ENCODE data around the gene C1QTNF7.

Gene C1QTNF7

GRCh38 chr4:15427161-15427560 lies 672 bp upstream of the C1QTNF7 start:
- no peaks in the 10 kb centered on the region for H4K20me1 ChIP-seq (ENCODE audit: insufficient read depth, low read length)
- no peak overlapping the region for H3K4me3 ChIP-seq (ENCODE audit: low read depth in 1 of 2, low read length in 2 of 2)
- DNase-seq: no peak
- H3K9ac ChIP-seq (ENCODE audit: low read depth, low read length): no peak overlapping the region
- H3K36me3 ChIP-seq (ENCODE audit: insufficient read depth, low read length): no peaks in the 10 kb centered on the region
- no peak overlapping the region for H3K4me2 ChIP-seq (ENCODE audit: insufficient read depth, low read length)
- peaks cover 3% of the 10 kb centered on the region; the same call in 1 of the 2 replicates for H3K4me1 ChIP-seq (ENCODE audit: insufficient read depth, low read length)
- H2AFZ ChIP-seq (ENCODE audit: low read depth, low read length): no peak overlapping the region
- no peak for ATAC-seq (ENCODE audit: insufficient read depth, low read depth)
- no peaks in the 10 kb centered on the region for H3K27me3 ChIP-seq (ENCODE audit: insufficient read depth, low read length, poor library complexity)
- H3K79me2 ChIP-seq (ENCODE audit: insufficient read depth, low read length): no peaks in the 10 kb centered on the region
- TF ChIP-seq EZH2 (IDR thresholded peaks at IDR 0.05; ENCODE audit: borderline replicate concordance, low read depth, low read length, severe bottlenecking) (no peak), CTCF (IDR thresholded peaks at IDR 0.05; ENCODE audit: borderline replicate concordance, extremely low read depth, low read length, poor library complexity, severe bottlenecking) (no peak)
- H3K27ac ChIP-seq (ENCODE audit: low read length): no peak overlapping the region
- H3K9me3 ChIP-seq (ENCODE audit: insufficient read depth, low read length, severe bottlenecking): no peaks in the 10 kb centered on the region

- ATAC-seq (ENCODE audit: insufficient read depth, low read depth) (no peak), DNase-seq (no peak)
- Histone ChIP-seq H3K9ac (ENCODE audit: low read depth, low read length) (no peak overlapping the region), H3K9me3 (ENCODE audit: insufficient read depth, low read length, severe bottlenecking) (no peaks in the 10 kb centered on the region), H4K20me1 (ENCODE audit: insufficient read depth, low read length) (no peaks in the 10 kb centered on the region), H3K4me2 (ENCODE audit: insufficient read depth, low read length) (no peak overlapping the region), H3K27ac (ENCODE audit: low read length) (no peak overlapping the region), H3K4me1 (ENCODE audit: insufficient read depth, low read length) (peaks cover 3% of the 10 kb centered on the region; the same call in 1 of the 2 replicates), H3K27me3 (ENCODE audit: insufficient read depth, low read length, poor library complexity) (no peaks in the 10 kb centered on the region), H3K79me2 (ENCODE audit: insufficient read depth, low read length) (no peaks in the 10 kb centered on the region), H2AFZ (ENCODE audit: low read depth, low read length) (no peak overlapping the region), H3K36me3 (ENCODE audit: insufficient read depth, low read length) (no peaks in the 10 kb centered on the region), H3K4me3 (ENCODE audit: low read depth in 1 of 2, low read length in 2 of 2) (no peak overlapping the region)
- TF ChIP-seq CTCF (IDR thresholded peaks at IDR 0.05; ENCODE audit: borderline replicate concordance, extremely low read depth, low read length, poor library complexity, severe bottlenecking) (no peak), EZH2 (IDR thresholded peaks at IDR 0.05; ENCODE audit: borderline replicate concordance, low read depth, low read length, severe bottlenecking) (no peak)
Measured at GRCh38 chr4:15428611-15429010, 778 bp downstream of the C1QTNF7 start.

GRCh38 chr4:15434091-15434490 lies 6.3 kb downstream of the C1QTNF7 start:
- H3K4me1 ChIP-seq (ENCODE audit: insufficient read depth, low read length): no peaks in the 10 kb centered on the region
- H2AFZ ChIP-seq (ENCODE audit: low read depth, low read length): no peak overlapping the region
- H3K4me2 ChIP-seq (ENCODE audit: insufficient read depth, low read length): no peak overlapping the region
- H3K27ac ChIP-seq (ENCODE audit: low read length): no peak overlapping the region
- no peak for TF ChIP-seq CTCF (IDR thresholded peaks at IDR 0.05; ENCODE audit: borderline replicate concordance, extremely low read depth, low read length, poor library complexity, severe bottlenecking)
- H3K27me3 ChIP-seq (ENCODE audit: insufficient read depth, low read length, poor library complexity): no peaks in the 10 kb centered on the region
- no peaks in the 10 kb centered on the region for H3K9me3 ChIP-seq (ENCODE audit: insufficient read depth, low read length, severe bottlenecking)
- DNase-seq (no peak), ATAC-seq (ENCODE audit: insufficient read depth, low read depth) (no peak)
- no peak overlapping the region for H3K9ac ChIP-seq (ENCODE audit: low read depth, low read length)
- H4K20me1 ChIP-seq (ENCODE audit: insufficient read depth, low read length): no peaks in the 10 kb centered on the region
- no peaks in the 10 kb centered on the region for H3K36me3 ChIP-seq (ENCODE audit: insufficient read depth, low read length)
- H3K4me3 ChIP-seq (ENCODE audit: low read depth in 1 of 2, low read length in 2 of 2): no peak overlapping the region
- no peaks in the 10 kb centered on the region for H3K79me2 ChIP-seq (ENCODE audit: insufficient read depth, low read length)

- H3K27me3 ChIP-seq (ENCODE audit: insufficient read depth, low read length, poor library complexity): no peaks in the 10 kb centered on the region
Measured at GRCh38 chr4:15434676-15435075, 6.8 kb downstream of the C1QTNF7 start.

More at GRCh38 chr4:15434676-15435075, 6.8 kb downstream of the C1QTNF7 start:
- Histone ChIP-seq H3K27ac (ENCODE audit: low read length) (no peak overlapping the region), H3K9me3 (ENCODE audit: insufficient read depth, low read length, severe bottlenecking) (no peaks in the 10 kb centered on the region), H3K36me3 (ENCODE audit: insufficient read depth, low read length) (no peaks in the 10 kb centered on the region), H3K4me1 (ENCODE audit: insufficient read depth, low read length) (no peaks in the 10 kb centered on the region), H3K79me2 (ENCODE audit: insufficient read depth, low read length) (no peaks in the 10 kb centered on the region), H4K20me1 (ENCODE audit: insufficient read depth, low read length) (no peaks in the 10 kb centered on the region), H3K9ac (ENCODE audit: low read depth, low read length) (no peak overlapping the region), H3K4me2 (ENCODE audit: insufficient read depth, low read length) (no peak overlapping the region), H3K4me3 (ENCODE audit: low read depth in 1 of 2, low read length in 2 of 2) (no peak overlapping the region), H2AFZ (ENCODE audit: low read depth, low read length) (no peak overlapping the region)
- TF ChIP-seq CTCF (IDR thresholded peaks at IDR 0.05; ENCODE audit: borderline replicate concordance, extremely low read depth, low read length, poor library complexity, severe bottlenecking) (no peak), EZH2 (IDR thresholded peaks at IDR 0.05; ENCODE audit: borderline replicate concordance, low read depth, low read length, severe bottlenecking) (no peak)
- no peak for DNase-seq
- no peak for ATAC-seq (ENCODE audit: insufficient read depth, low read depth)

All from DND-41 (cell line).